Measurements from ENCODE around the gene CEBPE.

The CEBPE gene

GRCh38 chr14:23118506-23119362 is at the start of gene CEBPE:
TSS of gene CEBPE (minus strand) at chr14:23119255. CDS start at chr14:23119091, 164 bp downstream.
- no peak for DNase-seq (ENCODE audit: low read depth in 2 of 2)

DNA sequence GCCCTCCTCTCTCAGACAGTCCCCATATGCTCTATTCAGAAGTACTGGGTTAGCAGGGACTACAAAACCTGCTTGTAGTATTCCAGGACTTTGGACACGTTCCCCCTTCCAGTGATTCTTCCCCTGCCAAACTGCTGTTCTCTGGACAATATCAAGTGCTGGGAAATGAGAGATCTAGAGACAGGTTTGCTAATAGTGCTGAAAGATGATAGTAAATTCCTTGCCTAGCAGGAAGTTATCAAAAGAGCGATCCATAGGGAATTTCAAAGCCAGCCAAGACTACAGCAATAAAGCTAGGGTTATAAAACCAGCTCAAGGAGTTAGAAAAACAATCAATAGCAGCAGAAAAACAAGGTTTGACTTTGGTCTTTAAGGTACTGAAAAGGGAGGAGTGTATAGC is 49.2 kb upstream of the CEBPE start:
- no peak for DNase-seq (ENCODE audit: low read depth in 2 of 2)

GRCh38 chr14:23167116-23167847 is 48.2 kb upstream of the CEBPE start:
- DNase-seq (ENCODE audit: low read depth in 2 of 2) = no peak

DNA sequence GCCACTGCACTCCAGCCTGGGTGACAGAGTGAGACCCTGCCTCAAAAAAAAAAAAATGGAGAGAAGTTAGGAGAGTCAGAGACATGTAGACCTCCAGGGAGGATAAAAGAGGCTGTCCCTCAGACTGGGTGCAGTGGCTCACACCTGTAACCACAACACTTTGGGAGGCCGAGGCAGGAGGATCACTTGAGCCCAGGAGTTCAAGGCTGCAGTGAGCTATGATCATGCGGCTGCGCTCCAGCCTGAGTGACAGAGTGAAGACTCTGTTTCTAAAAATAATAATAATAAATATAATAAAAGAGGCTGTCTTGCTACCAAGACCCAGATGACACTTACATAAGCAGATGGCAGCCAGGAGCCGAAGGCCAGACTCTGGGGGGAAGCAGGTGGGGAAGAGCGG is 45.9 kb upstream of the CEBPE start:
- DNase-seq (ENCODE audit: low read depth in 2 of 2) = no peak

DNA sequence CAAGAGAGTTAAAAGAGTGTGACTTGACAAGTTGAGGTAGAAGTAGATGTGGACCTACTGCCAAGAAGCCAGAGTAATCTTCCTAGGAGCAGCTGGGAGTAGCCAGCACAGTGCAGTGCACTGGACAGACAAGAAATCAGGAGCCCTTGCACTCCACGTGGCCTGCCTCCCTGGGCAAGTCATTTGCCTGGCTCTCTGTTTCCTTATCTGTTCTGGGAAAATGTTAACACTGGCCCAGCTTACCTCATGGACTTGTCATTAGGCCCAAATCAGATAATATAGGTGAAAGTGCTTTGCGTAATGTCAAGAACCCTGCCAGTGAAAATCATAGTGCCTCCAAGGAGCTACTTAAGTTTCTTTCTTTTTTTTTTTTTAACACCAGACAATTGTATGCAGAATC is 45.2 kb upstream of the CEBPE start:
- DNase-seq (ENCODE audit: low read depth in 2 of 2) = no peak

- no peak for DNase-seq (ENCODE audit: low read depth in 2 of 2)
These were observed 44.8 kb upstream of the CEBPE start for GRCh38 chr14:23163830-23164229.

DNA sequence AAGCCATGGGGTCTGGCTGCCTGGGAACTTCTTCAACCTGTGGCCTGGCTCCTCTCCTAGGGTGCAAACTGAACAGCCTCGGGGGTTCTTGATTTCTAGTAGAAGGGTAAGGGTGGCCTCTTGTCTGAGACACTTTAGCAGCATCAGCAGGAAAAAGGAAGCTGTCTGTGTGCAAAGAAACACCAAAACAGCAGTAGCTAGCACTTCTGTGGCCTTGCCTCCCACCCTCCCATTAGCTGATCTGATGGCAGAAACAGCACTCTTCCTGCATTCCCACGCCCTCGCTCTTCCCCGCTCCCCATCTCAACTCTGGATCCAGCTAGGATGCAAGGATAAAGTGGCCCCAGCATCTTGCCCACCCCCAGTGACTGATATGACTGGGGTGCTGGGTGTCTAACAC is 43.7 kb upstream of the CEBPE start:
- no peak for DNase-seq (ENCODE audit: low read depth in 2 of 2)

DNA sequence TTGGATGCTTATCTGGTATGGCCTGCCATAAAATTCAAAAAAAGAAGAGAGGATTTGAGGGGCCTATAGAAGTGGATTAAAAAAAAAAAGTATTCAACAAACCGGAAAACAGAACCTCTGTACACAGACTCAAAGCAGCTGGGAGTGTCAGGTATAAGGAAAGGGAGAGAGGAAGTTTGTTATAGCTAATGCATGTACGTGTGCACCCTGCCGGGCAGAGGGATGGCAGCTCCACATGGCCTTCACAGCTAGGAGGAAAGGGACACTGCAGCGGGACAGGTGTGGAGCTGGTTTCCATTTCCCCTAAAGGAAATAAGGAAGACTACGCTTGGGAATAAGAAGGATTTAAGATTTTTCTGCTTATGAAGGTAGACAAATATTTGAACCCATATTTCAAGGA is 43.0 kb upstream of the CEBPE start:
- no peak for DNase-seq (ENCODE audit: low read depth in 2 of 2)

GRCh38 chr14:23160924-23161522 is 42.0 kb upstream of the CEBPE start:
- DNase-seq (ENCODE audit: low read depth in 2 of 2) = no peak

- DNase-seq (ENCODE audit: low read depth in 2 of 2) = no peak
These were observed 40.5 kb upstream of the CEBPE start for GRCh38 chr14:23159532-23159931.

DNA sequence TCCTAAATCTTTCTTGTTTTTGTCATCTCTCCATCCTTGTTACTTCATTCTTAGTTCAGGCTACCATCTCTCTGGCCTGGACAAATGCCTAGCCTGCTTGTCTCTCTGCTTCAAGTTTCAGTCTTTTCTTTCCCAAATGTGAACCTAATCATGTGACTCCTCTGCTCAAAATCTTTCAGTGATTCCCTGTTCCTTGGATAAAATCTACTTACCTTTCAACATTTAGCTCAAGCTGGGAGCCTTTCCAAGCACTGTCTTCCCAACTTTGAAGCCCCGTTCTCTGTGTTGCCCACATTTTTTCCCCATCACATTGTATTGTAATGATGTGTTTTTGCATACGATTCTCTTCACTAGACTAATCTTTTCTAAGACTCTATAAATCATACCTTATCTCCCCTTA is 39.7 kb upstream of the CEBPE start:
- no peak for DNase-seq (ENCODE audit: low read depth in 2 of 2)

DNA sequence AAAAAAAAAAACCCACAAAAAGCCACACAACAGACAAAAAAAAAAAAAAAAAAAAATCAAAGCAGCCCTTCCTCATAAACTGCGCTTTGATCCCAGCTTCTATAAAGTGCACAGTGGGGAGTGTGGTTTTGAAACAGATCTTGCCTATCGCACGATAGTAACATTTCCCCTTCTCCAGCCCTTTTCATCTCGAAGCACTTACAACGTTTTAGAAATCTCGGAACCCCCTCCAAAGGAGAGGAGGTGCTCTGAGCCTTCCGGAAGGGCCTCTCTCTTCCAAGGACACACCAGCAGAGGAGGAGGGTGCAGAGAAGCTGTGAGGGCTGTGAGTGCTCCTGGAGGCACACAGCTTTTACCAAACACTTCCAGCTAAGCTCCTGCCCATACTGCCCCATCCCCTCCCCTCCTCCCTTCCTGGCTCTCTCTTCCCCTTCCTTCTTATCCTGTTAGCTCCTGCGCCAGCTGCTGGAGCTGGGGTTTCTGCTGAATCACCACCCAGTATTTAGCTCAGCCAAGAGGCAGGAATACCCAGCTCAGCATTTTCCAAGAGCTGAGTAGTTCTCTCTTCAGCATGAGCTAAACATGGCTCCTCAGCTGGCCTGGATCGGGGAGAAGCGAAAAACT is 36.0 kb upstream of the CEBPE start:
- no peak for DNase-seq (ENCODE audit: low read depth in 2 of 2)

DNA sequence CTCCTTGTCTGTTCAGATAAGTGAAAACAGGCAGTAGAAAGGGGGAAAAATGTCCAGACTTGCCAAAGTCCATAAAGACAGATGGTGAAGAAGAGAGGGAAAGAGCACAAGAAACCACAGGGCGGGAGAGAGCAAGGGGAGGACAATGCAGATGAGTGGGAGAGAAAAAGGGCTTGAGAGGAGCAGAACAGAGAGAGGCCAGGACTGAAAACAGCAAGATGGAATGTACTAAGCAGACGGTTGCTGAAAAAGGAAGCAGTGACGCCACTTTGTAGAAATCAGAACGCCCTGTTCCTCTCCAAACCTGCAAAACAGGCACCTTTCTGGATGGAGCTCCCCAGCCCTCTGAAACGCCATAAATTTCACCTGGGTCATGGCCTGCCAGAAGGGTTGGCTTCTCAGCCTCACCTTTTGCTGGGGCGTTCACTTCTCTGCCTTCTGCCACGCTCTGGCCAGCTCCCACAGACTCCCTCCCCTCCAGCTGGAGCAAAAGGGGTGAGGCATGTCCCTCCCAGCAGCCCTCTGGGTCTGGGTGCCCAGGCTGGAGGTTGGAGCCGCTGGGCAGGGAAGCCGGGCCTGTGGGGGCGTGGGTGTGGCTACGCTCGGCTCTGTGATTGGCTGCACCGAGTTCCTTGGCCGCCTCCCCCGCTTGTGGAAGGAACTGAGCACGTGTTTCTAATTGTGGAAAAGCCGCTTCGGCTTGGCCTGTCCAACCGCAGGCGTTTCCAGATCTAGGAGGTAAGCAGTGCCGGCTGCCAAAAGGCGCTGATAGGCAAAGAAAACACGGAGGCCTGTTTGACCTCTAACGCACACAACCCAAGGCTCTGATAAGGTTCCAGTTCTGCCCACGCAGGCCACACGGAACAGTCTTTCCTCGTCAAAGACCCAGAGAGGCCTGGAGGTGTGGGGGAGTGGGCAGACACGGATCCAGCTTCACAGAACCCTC is 35.1 kb upstream of the CEBPE start:
- DNase-seq (ENCODE audit: low read depth in 2 of 2) = no peak

DNA sequence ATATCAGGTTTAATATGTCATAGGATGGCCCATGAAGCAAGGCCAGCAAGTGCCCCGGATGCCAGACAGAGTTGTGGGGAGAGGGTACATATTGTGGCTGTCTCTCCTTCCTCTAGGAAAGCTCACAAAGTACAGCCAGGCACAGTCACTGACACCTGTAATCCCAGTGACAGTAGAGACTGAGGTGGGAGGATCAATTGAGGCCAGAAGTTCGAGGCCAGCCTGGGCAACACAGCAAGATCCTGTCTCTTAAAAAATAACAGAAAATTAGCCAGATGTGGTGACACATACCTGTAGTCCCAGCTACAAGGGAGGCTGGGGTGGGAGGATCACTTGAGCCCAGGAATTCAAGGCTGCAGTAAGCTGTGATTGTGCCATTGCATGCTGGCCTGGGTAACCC is 32.3 kb upstream of the CEBPE start:
- DNase-seq (ENCODE audit: low read depth in 2 of 2) = no peak

DNA sequence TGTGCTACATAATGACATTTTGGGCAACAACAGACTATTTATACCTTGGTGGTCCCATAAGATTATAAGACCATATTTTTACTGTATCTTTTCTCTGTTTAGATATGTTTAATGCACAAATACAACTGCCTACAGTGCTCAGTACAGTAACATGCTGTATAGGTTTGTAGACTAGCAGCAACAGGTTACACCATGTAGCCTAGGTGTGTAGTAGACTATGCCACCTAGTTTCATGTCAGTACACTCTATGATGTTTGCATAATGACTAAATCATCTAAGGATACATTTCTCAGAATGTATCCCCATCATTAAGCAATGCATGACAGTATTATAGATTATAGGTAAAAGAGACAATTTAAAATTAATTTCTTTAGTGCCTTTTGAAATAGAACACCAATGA is 30.7 kb upstream of the CEBPE start:
- DNase-seq (ENCODE audit: low read depth in 2 of 2) = no peak

- DNase-seq (ENCODE audit: low read depth in 2 of 2) = no peak
These were observed 29.7 kb upstream of the CEBPE start for GRCh38 chr14:23148591-23149249.

DNA sequence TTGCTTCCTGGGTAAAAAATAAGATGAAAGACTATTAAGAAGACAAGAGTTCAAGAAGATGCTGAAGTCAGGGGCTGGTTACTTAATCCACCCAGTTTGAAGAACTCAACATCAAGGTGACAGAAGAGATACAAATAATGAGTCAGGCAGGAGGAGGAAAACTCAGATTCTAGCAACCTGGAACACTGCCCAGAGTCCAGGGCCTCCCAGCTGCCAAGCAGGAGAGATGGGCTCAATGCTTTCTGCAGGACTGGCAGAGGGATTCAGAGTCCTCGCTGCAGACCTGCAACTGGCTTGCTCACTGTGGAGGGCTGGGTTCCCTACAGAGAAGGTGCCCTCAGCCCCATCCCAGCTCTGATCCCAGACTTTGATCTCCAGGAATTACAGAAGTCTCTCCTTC is 28.6 kb upstream of the CEBPE start:
- no peak for DNase-seq (ENCODE audit: low read depth in 2 of 2)

DNA sequence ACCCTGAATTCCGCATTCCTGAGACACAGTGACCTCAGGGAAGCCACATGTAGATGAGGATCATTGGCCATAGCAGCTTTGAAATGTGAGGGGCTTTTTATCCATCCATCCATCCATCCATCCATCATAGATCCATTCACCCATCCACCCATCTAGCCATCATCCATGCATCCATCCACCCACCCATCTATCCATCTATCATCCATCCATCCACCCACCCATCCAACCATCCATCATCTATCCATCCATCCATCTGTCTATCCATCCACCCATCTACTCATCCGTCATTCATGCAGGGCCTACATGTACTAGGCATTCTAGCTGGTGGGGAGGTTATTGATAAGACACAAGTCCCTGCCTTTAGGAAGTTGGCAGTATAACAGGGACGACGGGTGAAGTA is 27.9 kb upstream of the CEBPE start:
- DNase-seq (ENCODE audit: low read depth in 2 of 2) = no peak

GRCh38 chr14:23146351-23146910 is 27.4 kb upstream of the CEBPE start:
- no peak for DNase-seq (ENCODE audit: low read depth in 2 of 2)

DNA sequence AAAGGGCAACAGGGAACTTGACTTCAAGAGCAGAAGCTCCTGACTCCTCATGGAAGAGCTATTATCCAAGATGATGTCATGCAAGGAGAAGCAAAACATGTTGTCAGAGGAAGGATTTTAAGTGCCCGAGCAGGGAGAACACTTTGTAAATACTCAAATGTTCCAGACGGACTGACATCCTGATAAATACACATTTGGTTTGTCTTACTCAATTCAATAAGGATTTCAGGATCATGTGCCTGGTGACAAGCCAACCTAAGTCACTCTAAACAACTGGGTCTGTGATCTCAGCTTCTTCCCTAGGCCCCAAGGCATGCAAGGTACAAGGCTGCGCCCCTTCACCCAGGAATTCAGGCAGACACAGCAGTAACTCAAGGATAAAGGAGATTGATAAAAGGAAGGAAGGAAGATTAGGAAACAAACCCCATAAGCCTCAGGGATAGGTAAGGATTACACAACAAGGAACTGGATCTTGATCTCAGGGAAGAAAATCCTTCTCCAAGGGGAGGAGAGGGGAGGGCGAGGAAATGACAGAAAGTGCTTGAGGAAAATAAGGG is 26.8 kb upstream of the CEBPE start:
- no peak for DNase-seq (ENCODE audit: low read depth in 2 of 2)

All from stimulated activated CD4-positive, alpha-beta T cell treated with anti-CD3 and anti-CD28 coated beads, Interleukin-1b, Interleukin-23, amount 100 ng/mL, for 1 hour (primary cell).